GM19328 (cell line): ENCODE results near the gene LIPT2.

Experiments
- ATAC-seq: cut with Tn5 transposase; IDR thresholded peaks from one replicate; pipeline ENCODE4 v1.9.1; 2021; ENCODE audit warnings: mild to moderate bottlenecking, moderate library complexity; ENCODE audit not compliant: unreplicated experiment

The LIPT2 gene

DNA sequence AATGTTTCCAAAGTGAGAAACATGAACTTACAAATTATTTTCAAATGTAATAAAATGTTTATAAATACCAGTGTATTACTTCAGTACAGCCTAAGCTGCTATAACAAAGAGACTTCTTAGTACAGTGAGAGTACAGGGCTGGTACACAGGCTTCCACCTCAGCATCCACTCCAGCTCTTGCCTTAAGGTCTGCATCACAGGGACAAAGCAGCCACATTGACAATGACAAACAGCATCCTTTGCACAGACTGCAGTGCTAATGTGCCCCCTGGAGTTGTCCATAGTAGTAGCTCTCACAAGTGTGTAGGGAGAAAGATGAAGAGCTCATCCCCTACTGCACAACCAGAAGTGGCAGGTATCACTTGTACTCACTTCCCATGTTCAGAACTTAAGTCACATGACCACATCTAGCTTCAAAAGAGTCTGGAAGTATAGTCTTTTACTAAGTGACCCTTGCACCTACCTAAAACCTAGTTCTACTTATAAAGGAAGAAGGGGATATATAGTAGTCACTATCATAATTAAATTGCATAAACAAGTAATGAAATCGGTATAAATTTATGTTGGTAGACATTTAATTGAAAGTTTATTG is 10.7 kb upstream of the LIPT2 start:
- no peak for ATAC-seq

DNA sequence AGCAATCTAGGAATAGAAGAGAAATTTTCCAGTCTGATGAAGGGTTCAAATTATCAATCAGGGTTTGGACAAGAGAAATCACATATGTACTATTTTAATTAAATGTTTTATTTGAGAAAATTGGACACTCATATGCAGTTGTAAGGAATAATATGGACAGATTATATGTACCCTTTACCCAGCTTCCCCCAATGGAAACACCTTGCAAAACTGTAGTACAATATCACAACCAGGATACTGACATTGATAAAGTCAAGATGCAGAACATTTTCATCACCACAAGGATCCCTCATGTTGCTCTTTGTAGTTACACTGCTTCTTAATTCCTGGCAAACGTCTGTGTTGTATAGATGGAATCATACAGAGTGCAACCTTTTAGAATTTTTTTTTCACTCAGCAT is 1.4 kb upstream of the LIPT2 start:
- no peak for ATAC-seq

DNA sequence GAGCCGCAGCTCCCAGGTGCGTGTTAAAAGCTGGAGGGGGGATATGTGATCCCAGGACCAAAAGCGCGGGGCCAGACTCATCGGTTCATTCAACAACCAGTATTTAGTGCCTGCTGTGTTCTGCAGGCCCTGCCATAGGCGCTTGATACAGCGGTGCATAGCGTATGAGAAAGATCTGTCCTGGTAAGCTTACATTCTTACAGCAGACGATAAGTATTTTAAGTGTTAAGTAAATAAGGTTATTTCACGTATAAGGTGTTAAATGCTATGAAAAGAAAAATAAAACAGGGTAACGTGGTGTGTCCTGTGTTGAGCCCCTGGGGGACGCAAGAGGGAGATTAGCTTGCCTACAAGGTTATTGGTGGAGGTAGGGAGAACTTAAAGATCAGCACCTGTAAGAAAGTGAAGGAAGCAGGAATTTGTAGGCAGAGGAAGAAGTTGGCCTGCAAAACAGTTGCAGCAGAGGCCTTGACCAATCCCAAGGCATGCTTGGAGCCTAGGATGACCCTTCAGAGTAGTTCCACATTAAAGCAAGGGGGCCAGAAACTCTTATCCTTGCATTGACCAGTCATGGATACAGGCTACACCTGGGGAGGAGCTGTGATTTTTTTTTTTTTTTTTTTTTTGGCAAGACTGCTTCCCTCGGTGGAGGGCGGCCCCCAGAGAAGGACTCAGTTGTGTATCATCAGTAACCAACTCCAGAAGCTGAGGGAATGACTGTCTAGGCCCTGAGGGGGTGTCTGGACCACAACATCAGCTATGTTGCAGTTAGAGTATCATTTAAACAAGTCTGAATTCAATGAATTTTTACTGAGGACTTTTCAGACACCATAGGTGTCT is 487 bp upstream of the LIPT2 start:
- no peak for ATAC-seq

DNA sequence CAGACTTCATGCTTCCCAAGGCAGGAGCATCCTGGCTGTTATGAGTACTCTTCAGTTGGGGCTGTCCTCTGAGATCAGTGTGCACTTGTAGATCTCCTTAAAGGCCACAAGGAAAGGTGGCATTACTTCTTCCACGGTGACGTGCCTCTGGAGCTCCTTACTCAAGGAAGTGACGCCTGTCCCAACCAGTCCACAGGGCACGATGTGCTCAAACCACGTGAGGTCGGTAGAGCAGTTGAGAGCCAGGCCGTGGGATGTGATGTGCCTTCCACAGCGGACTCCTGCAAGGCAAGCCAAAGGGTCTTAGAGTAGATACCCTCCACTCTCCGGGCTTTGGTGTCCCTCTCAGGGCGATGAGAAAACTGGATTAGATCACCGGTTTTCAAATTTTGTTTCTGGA is 1.4 kb downstream of the LIPT2 start:
- ATAC-seq, result no peak

DNA sequence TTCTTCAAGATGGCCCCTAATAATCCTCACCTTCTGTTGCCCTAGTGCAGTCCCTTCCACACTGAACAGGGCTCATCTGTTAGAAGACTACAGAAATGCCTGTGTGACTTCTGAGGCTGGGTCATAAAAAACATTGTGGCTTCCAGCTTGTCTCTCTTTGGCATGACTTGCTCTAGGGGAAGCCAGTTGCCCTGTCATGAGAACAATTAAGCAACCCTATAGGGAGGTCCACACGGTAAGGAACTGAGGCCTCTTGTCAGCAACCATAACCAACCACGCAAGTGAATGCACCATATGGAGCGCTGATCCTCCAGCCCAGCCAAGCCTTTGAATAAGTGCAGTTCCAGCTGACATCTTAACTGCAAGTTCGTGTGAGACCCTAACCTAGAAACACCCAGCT is 2.6 kb downstream of the LIPT2 start:
- ATAC-seq, result no peak

DNA sequence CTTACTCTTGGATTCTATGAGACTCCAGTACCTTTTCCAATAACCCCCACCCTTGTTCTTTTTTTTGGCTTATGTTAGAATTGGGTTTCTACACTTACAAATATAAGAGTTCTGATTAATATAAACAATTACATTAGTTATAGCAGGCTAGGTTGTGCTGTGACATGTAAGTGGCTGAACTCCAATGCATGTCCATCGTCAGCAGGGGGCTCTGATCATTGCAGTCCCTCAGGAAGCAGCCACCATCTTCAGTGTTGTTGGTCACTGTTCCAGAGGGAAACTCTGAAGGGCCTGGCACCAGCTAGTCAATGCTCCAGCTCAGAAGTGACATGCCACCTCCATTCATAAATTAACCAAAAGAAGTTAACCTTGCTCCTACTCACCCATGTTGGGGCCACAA is 5.6 kb downstream of the LIPT2 start:
- ATAC-seq, result no peak

DNA sequence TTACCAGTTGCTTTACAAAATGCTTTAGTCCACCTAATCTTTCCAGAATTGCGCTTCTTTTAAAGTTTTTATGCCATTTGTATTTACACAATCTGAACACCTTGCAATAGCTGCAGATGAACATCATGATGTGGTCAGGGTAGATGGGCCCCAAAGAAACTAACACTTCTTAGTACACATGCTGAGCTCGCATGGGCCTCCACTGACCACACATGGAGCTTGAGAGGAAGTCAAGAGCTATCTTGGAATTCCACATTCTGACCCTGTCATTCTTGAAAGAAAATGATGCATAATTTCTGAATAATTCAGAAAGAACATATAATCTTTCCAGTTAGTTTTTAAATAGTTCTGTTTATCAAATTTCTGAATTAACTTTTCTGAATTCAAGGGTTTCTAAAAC is 7.7 kb downstream of the LIPT2 start:
- no peak for ATAC-seq

DNA sequence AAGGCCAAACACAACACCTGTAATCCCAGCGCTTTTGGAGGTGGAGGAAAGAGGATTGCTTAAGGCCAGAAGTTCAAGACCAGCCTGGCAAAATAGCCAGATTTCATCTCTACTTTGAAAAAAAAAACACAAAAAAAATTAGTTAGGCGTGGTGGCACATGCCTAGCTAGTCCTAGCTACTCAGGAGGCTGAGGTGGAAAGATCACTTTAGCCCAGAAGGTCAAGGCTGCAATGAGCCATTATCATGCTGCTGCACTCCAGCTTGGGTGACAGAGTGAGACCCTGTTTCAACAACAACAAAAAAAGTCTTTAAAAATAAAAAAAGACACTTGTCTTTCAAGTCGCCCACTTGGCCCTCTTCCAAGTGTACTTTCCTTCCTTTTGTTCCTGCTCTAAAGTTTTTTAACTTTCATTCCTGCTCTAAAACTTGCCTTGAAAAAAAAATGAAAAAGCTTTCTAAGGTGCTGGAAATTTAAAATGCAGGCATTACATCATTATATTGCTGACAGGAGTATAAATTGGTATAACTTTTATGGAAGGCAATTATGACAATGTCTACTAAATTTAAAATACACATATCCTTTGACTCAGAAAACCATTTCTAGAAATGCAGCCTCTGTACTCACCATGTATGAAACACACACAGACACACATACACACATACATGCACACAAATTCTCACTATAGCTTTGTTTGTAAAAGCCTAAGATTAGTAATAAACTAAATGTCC is 12.7 kb downstream of the LIPT2 start:
- ATAC-seq, result no peak

DNA sequence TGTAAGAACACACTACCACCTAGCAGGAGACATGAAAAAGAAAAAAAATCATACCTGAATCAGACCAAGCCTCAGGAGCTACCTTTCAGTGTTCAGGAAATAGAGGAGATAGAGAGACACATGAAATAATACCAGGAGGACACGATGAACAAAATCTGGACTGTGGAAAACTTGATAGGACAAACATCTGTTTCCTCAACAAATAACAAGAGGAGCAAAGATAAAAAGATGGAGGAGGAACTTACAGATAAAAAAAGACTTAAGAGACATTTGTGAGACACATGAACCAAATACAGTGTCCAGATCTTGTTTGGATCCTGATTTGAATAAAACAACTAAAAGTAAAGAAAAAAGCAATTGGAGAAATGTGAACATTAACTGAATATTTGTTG is 13.8 kb downstream of the LIPT2 start:
- ATAC-seq, result no peak

DNA sequence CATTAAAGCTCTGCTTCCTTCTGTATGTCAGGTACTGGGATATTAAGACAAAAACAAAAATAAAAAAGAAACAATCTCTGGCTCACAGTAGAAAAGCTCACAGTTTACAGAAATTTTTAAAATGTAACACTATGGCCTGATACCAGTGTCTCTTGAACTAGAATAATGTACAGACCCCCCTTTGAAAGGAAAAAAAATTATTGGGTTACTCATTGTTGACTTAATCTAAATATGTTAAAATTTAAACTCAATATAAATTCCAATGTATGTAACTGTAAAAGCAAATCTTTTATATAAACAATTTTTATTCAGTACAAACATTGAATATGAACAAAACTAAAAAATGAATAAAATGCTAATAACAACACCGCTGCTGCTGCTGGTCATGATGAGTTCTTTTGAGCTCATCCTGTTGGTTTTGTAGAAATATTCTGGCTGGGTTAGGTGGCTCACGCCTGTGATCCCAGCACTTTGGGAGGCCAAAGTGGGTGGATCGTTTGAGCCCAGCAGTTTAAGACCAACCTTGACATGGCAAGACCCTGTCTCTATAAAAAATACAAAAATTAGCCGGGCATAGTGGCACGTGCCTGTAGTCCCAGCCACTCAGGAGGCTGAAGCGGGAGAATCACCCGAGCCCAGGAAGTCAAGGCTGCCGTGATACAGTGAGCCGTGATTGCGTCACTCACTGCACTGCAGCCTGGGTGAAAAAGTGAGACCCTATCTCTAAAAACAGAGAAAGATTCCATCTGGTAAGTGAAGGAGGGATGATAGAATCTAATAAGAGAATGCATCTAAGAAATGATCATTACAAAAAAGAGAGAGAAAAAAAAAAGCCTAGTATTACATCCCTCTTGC is 14.4 kb downstream of the LIPT2 start:
- ATAC-seq, result no peak

DNA sequence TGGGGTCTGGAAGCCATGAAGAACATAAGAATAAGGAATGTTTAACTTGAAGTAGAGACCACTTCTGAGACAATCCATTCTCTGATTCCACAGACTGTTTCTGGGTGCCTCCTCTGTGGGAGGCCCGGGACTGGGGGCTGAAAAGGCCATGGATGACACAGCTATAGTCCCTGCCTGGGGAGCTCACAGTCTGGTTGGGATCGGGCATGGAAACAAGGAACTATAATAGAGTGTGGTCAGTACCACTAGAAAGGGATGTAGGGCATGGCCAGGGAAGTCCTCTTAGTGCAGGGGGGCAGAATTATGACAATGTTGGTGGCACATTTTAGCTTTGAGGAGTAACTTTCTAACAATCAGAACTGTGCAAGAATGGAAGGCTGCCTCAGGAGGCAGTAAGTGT is 17.0 kb downstream of the LIPT2 start:
- no peak for ATAC-seq

DNA sequence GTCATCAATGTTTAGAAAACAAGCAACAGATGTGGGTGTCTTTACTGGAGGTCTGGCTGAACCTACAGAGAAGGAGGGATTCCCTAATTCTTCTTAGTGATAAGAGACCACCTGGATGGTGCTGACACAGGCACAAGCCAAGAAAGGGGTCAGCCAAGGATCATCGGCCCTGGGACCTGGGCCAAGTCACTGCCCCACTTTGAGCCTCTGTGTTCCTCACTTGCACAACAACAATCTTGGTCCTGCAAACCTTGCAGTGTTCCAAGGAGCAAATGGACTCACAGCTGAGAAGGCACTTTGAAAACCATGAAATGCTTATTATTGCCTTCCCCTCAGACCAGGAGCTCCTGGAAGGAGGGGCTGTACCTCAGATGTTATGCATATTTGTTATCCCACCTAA is 19.2 kb downstream of the LIPT2 start:
- no peak for ATAC-seq

DNA sequence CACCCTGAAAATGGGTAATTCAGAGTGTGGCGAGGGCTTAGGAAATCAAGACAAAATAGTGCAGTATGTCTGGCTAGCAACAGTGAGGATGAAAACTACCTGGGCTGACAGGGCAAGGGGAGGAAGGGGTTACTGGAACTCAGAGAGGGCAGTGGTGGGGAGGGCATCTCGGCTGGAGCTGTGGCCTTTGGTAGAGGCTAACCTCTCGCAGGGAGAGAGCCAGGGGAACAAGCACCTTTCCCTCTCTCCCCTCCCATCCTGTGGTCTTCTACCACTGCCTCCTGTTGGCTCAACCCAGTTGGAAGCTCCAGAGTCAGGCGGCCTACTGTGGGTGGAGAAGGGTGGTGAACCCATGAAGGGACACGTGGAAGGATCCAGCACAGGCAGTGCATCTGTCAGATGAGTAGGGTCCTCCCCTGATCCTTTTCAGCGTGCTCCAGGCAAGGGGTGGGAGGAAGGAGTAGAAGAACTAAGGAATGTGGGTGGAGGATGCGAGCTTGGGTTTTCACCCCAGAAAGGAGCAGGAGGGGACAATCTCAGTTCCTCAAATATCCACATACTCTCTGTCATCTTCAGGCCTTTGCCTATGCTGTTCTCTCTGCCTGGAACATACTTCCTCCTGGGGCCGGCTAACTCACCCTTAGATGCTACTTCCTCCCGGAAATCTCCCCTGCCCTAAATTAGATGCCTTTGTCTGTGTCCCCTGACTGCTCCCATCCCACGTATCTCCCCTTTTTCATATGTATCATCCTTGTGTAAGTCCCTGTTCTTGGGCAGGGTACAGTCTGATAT is 19.9 kb downstream of the LIPT2 start:
- no peak for ATAC-seq

DNA sequence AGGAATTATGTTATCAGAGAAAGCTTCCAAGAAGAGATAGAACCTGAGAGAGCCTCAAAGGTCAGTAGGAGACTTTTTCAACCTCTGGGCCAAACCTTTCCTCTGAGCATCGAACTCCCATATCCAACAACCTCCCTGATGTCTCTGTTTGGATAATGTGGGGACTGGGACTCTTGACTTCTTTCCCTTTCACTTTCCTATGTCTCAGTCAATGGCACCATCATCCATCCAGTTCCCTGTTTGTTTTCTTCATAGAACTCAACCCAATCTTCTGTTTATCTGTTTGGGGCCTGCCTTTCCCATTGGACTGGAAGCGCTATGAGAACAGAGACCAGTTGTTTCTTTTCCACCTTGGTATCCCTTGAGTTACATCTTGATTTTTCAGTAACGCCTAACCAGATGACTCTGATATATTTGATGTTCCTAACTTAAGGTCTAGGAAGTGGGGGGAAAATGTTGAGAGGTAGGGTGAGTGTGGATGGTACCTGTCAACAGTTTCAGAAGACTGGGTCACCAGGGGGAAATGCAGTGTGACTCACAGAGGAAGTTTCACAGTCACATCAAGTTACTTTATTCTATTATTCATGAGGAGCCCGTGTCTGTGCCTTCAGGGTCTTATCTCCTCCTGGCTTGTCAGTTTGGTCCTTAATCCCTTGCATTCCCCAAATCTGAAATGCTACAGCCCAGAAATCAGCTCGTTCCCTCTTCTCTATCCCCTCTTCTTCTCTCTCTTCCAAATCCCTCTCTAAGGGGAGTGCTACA is 21.7 kb downstream of the LIPT2 start:
- ATAC-seq, result no peak

DNA sequence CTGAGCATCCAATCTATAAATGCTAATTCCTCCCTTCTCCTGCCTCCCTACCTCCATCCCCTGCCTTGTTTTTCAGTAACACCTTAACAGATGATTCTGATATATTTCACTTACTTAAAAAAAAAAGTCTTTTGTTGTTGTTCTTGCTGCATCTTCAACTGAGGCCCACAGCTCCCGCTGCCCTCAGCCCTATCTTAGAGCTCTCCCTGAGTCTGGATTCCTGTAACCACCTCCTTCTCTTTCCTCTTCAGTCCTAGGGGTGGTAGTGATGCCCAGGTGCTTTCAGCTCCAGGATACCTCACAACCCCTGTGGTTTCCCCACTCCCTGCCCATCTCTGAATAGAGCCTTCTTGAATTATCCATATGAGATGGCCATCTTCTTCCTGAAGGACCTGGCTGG is 22.5 kb downstream of the LIPT2 start:
- no peak for ATAC-seq

DNA sequence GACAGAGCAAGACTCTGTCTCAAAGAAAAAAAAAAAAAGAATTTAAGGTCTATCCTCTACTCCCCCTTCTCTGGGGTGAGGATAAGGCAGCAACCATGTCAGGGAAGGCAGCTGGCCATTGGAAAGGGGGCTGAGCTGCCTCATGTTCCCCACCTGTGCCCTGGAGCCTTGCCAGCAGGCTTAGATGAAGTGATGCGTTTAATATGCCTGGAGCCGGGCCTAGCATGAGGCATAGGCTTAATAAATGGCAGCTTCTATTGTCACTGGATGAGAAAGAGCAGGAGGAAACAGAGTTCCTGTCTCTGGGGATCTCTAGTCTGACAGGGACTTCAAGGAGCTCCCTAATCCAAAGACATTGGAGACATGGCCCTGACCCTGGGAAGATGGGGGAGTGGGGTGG is 23.0 kb downstream of the LIPT2 start:
- no peak for ATAC-seq

DNA sequence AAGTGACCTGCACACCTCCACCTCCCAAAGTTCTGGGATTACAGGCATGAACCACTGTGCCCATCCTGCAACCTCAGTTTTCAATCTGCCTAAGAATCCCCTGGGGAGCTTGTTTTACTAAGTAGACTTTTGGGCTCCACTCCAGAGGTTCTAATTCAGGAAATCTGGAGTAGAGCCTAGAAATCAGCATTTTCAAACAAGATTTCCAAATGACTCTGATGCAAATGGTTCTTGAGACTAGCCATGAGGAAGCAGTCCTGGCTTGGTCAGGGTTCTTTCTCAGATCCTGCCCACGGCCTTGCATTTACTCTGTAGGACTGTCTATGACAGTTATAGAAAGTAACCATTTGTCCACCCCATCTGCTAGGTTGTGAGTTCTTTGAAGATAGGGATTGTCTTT is 24.6 kb downstream of the LIPT2 start:
- no peak for ATAC-seq

DNA sequence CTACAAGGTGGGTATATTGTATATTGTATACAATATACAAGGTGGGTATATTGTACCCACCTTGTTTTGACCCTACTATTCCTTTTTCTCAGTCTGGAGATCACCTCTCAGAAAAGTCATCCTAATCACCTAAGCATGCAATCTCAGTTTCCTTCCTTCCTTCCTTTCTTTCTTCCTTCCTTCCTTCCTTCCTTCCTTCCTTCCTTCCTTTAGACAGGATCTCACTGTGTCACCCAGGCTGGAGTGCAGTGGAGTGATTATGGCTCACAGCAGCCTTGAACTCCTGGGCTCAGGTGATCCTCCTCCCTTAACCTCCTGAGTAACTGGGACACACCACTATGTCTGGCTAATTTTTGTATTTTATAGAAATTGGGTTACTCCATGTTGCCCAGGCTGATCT is 25.0 kb downstream of the LIPT2 start:
- no peak for ATAC-seq

DNA sequence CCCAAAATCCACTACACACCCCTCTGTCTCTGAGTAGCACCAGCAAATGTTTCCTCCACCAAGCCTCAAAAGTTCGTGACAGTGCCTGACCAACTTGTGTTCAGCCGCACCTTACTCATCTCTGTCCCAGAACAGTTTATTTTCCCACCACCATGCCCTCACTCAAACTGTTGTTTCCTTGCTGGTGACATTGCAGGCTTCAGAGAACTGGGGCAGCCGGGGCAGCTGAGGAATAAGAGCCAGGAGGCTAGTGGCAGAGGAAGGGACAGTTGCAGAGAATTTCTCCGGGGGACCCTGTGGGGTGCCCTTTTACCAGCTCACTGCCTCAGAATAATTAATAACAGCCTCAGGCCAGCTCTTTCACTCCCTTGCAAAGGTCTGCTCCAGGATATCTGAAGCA is 25.5 kb downstream of the LIPT2 start:
- no peak for ATAC-seq
